Neural cell (in vitro differentiated cells): ENCODE data around the gene ANGPT4.

ENCODE experiments used
- CTCF ChIP-seq: fragments of 450-650 bp; IDR thresholded peaks from 2 replicates; pipeline ENCODE4 v1.5.1; 2014; ENCODE audit warnings: antibody characterized with exemption, mild to moderate bottlenecking, moderate library complexity; ENCODE audit not compliant: poor library complexity, severe bottlenecking
- EP300 ChIP-seq: fragments of 450-650 bp; conservative IDR thresholded peaks from 2 replicates; pipeline ENCODE4 v1.6.1; 2014; ENCODE audit warnings: antibody characterized with exemption, mild to moderate bottlenecking, moderate library complexity; ENCODE audit not compliant: poor library complexity, severe bottlenecking
- EZH2 ChIP-seq: fragments of 200-600, 300-800 bp; shearing (Covaris generic), sonication (generic); IDR thresholded peaks from 2 replicates; pipeline ENCODE4 v1.6.1; 2014; ENCODE audit warnings: antibody characterized with exemption, low read length, borderline replicate concordance, mild to moderate bottlenecking; ENCODE audit not compliant: insufficient read depth, poor library complexity, severe bottlenecking
- MXI1 ChIP-seq: fragments of 450-650 bp; conservative IDR thresholded peaks from 2 replicates; pipeline ENCODE4 v1.6.1; 2014; ENCODE audit warnings: antibody characterized with exemption, mild to moderate bottlenecking; ENCODE audit not compliant: poor library complexity, severe bottlenecking
- POLR2AphosphoS5 ChIP-seq: IDR thresholded peaks from 2 replicates; pipeline ENCODE4 v1.6.1; 2012
- REST ChIP-seq: IDR thresholded peaks from 2 replicates; pipeline ENCODE4 v1.6.1; 2012; ENCODE audit warnings: borderline replicate concordance

GRCh38 chr20:872855-873520, 43.1 kb downstream of the ANGPT4 start:
- TF ChIP-seq EP300 (no peak), CTCF (no peak), EZH2 (no peak), REST (no peak), POLR2AphosphoS5 (no peak), MXI1 (no peak)
